HUES6 (cell line): ENCODE data around the gene DPP10.

ENCODE experiments used
- H3K27ac ChIP-seq: 2 replicates; pipeline ENCODE4 v1.7.0; 2013; ENCODE audit warnings: low read depth, mild to moderate bottlenecking, low read length, inconsistent platforms
- H3K27me3 ChIP-seq: 2 replicates; pipeline ENCODE4 v1.6.1; 2013; ENCODE audit warnings: low read length; ENCODE audit not compliant: control insufficient read depth, insufficient read depth
- H3K36me3 ChIP-seq: 2 replicates; pipeline ENCODE4 v1.6.1; 2013; ENCODE audit warnings: low read length; ENCODE audit not compliant: control insufficient read depth, insufficient read depth
- H3K4me1 ChIP-seq: 2 replicates; pipeline ENCODE4 v1.6.1; 2013; ENCODE audit warnings: low read length; ENCODE audit not compliant: control insufficient read depth, insufficient read depth
- H3K4me3 ChIP-seq: 2 replicates; pipeline ENCODE4 v1.5.1; 2013; ENCODE audit warnings: low read depth, low read length
- H3K9ac ChIP-seq: one replicate; pipeline ENCODE4 v1.6.1; 2013; ENCODE audit warnings: mild to moderate bottlenecking, low read length
- H3K9me3 ChIP-seq: 2 replicates; pipeline ENCODE4 v1.6.1; 2013; ENCODE audit warnings: low read depth, low read length; ENCODE audit not compliant: control insufficient read depth, insufficient read depth

The DPP10 gene

DNA sequence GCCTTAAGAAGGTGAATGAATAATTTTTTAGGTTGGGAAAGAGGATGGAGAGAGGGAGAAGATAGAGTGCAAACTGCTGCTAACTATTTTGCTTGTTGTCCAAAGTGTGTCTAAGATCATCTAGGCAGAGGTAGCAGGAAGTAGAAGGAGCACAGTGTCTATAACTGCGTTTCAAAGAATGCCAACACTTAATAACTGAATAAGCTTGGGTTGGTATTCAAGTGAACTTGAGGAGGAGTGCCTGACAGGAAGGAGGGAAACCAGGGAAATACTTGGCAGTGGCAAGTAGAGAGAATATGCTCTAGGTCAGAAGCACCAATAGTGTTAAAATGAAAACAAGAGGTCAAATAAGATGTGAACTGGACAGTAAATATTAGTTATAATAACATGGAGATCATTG, 155.9 kb downstream of the DPP10 start:
- Histone ChIP-seq H3K9ac (no peak overlapping the region), H3K4me3 (no peak overlapping the region), H3K27ac (no peak overlapping the region), H3K27me3 (no peaks in the 10 kb centered on the region), H3K9me3 (no peaks in the 10 kb centered on the region), H3K36me3 (no peaks in the 10 kb centered on the region), H3K4me1 (peaks cover 3% of the 10 kb centered on the region; the same call in 1 of the 2 replicates)

DNA sequence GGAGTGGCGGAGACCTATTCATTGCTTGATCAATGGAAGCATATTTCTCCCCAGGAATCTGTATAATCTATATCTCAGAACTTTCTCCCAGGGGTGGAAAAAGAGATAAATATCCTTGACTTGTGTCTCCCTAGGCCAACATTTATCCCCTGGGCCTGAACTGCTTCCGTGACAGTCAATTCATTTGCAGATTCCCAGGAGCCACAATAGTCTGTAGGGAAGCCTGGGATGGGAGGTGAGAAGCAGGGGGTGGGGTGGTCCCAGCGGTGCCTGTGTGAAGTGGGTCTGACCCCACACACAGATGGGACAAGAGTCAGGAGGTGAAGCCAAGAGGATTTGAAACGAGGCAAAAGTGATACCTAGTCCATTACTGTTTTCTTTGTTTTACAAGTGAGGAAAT, 166.8 kb downstream of the DPP10 start:
- H3K4me1 ChIP-seq: peaks cover 17% of the 10 kb centered on the region
- no peak overlapping the region for H3K9ac ChIP-seq
- no peak overlapping the region for H3K4me3 ChIP-seq
- H3K27ac ChIP-seq: no peak overlapping the region
- H3K36me3 ChIP-seq: no peaks in the 10 kb centered on the region
- no peaks in the 10 kb centered on the region for H3K27me3 ChIP-seq
- no peaks in the 10 kb centered on the region for H3K9me3 ChIP-seq

DNA sequence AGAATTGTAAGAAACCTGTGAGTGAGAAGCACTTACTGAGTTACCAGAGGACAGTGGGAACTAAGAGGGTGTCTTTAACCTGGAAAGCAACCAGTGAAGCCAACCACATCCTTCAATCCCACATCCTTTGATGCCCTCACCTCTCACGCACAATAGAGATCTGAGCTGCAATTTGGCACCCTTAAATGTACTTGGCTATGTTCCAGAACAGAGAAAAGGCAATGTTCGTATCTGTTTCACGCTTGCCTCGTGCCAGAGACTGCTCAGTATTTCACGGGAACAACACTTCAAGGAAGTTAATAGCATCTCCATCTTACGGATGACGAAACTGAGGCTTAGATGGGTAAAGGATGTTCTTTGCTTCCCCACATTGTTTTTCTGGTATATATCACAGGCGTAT, 167.4 kb downstream of the DPP10 start:
- Histone ChIP-seq H3K27me3 (no peaks in the 10 kb centered on the region), H3K9ac (no peak overlapping the region), H3K4me3 (no peak overlapping the region), H3K9me3 (no peaks in the 10 kb centered on the region), H3K27ac (no peak overlapping the region), H3K4me1 (peaks cover 17% of the 10 kb centered on the region), H3K36me3 (no peaks in the 10 kb centered on the region)

DNA sequence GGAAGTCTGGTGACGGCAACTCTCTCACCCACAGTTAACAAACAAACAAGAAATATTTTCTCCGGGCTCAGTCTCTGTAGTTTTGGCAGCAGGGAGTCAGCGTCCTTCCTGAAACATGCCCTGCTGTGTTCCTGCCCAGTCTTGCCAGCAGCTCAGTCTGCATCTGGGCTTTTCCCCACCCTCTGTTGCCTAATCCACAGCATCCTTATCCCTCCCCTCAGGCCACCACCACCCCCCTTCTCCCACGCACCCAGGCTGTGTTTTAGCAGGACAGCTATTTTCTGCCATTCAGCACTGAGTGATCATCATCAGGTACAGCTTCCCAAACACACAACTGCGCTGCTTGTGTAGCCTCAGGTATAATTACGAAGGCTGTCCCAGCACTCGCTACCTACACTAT, 168.2 kb downstream of the DPP10 start:
- no peak overlapping the region for H3K9ac ChIP-seq
- no peak overlapping the region for H3K4me3 ChIP-seq
- peaks cover 17% of the 10 kb centered on the region for H3K4me1 ChIP-seq
- no peaks in the 10 kb centered on the region for H3K27me3 ChIP-seq
- no peaks in the 10 kb centered on the region for H3K9me3 ChIP-seq
- no peak overlapping the region for H3K27ac ChIP-seq
- no peaks in the 10 kb centered on the region for H3K36me3 ChIP-seq

DNA sequence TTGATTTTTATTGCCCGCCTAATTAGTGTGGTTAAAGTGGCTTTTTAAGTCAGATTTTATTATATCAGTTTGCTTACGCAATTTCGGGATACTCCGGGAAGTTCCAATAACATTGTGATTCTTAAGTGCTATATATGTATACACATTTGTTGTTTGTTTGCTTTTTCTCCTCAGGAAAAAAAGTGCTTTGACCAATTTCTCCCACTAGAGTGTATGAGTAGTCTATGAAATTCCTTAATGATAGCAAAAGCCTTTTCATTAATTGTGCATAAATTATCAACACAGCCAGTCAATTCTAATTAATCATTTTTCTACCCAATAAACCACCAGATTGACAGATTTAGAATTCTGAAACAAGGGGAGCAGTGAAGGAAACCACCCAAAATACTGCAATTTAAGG, 172.2 kb downstream of the DPP10 start:
- no peaks in the 10 kb centered on the region for H3K9me3 ChIP-seq
- H3K4me3 ChIP-seq: no peak overlapping the region
- no peak overlapping the region for H3K9ac ChIP-seq
- peaks cover 11% of the 10 kb centered on the region for H3K4me1 ChIP-seq
- H3K36me3 ChIP-seq: no peaks in the 10 kb centered on the region
- H3K27me3 ChIP-seq: no peaks in the 10 kb centered on the region
- H3K27ac ChIP-seq: no peak overlapping the region

DNA sequence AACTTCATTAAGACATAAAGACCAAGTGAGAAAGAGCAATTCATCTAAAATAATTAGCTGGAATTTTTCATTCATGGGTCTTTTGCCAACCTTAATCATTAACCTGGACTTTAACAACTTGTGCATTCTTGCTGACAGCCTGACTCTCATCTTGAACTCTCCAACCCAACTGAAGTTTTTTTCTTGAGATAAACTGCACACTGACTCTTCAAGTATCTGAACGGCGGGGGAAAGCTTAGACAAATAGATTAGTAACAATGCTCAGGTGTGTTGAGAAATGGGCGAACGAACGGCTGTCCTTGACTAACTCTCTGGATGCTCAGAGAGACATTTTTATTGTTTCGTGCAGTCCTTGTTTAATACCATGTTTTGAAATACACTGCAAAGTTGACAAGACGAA, 186.0 kb downstream of the DPP10 start:
- H3K9me3 ChIP-seq: no peaks in the 10 kb centered on the region
- H3K4me3 ChIP-seq: no peak overlapping the region
- H3K27me3 ChIP-seq: no peaks in the 10 kb centered on the region
- no peak overlapping the region for H3K9ac ChIP-seq
- H3K27ac ChIP-seq: no peak overlapping the region
- H3K4me1 ChIP-seq: 0 out of 2 replicates have a peak, but pooled peaks cover 3% of the 10 kb centered on the region
- no peaks in the 10 kb centered on the region for H3K36me3 ChIP-seq

DNA sequence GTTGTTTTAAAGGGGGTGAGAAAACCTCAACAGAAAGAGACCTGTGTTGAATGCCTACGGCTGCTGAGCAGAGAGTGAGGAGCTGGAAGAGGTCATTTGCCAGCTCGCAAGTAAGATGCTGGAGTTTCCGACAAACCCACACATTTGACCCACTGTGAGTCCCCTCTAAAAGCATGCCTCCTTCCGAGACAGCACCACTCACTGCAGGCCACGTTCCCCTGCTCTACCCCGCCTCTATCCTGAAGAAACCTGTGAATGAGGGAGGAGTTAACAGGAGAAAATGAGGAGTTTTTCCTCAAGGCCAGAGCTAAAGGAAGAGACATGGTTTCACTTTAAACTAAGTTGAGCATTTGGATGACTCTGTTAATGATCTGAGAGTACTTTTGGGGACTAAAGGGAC, 188.7 kb downstream of the DPP10 start:
- no peaks in the 10 kb centered on the region for H3K36me3 ChIP-seq
- no peak overlapping the region for H3K27ac ChIP-seq
- no peaks in the 10 kb centered on the region for H3K27me3 ChIP-seq
- no peaks in the 10 kb centered on the region for H3K9me3 ChIP-seq
- 0 out of 2 replicates have a peak, but pooled peaks cover 3% of the 10 kb centered on the region for H3K4me1 ChIP-seq
- no peak overlapping the region for H3K9ac ChIP-seq
- no peak overlapping the region for H3K4me3 ChIP-seq

DNA sequence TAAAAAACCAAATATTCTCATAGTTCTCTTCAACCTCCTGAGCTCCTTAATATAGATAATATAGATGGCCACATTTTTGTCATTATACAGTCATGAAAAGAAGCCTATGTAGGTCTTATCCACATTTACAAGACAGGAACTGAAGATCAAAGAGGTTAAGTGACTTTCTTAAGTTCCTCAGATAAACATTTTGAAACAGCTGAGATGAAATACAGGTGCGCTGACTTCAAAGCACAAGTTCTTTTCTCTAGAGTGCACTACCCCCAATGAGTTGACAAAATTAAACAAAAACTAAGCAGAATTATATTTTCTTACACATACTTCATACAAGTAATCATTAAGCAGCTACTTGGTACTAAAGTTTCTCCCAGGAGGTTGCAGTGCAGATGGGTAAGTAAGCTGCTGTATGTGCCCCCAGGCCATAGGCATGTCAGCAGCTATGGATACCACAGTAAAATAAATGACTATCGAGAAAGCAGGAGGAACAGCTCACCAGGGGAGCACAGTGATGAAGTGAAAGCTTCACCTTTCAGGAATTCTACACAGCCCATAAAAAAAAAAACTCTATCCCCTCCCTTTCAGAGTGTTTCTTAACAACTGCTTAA, 199.8 kb downstream of the DPP10 start:
- Histone ChIP-seq H3K27ac (no peak overlapping the region), H3K4me1 (peaks cover 4% of the 10 kb centered on the region; the same call in 1 of the 2 replicates), H3K9me3 (peaks cover 18% of the 10 kb centered on the region), H3K9ac (no peak overlapping the region), H3K4me3 (no peak overlapping the region), H3K36me3 (no peaks in the 10 kb centered on the region), H3K27me3 (no peaks in the 10 kb centered on the region)

DNA sequence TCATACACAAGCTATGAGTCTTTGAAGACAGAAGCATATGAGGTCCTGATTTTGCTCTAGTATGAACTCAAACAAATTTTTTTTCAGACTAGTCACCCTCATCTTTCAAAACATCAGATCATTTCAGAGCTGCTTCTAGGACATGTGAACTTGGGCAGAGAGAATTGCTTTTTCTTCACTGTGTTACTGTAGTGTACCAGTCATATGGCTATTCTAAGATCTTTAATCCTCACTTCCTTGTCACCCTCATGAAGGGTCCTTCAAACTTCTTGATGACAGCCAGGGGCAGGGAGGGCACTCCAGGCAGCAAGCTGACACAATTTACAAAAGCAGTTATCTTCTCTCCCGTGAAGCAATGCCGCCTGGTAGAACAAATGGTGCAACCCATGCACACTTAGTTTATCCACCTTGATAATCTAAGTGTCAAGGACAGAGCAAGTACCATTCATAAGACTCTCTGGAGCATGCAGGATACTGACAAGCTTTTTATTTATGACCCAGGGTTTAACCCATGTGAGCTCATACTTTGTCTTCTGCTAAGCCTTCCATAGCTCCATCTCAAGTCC, 200.6 kb downstream of the DPP10 start:
- no peak overlapping the region for H3K9ac ChIP-seq
- H3K27me3 ChIP-seq: no peaks in the 10 kb centered on the region
- peaks cover 4% of the 10 kb centered on the region; the same call in 1 of the 2 replicates for H3K4me1 ChIP-seq
- H3K27ac ChIP-seq: no peak overlapping the region
- no peak overlapping the region for H3K4me3 ChIP-seq
- no peaks in the 10 kb centered on the region for H3K36me3 ChIP-seq
- H3K9me3 ChIP-seq: peaks cover 13% of the 10 kb centered on the region

DNA sequence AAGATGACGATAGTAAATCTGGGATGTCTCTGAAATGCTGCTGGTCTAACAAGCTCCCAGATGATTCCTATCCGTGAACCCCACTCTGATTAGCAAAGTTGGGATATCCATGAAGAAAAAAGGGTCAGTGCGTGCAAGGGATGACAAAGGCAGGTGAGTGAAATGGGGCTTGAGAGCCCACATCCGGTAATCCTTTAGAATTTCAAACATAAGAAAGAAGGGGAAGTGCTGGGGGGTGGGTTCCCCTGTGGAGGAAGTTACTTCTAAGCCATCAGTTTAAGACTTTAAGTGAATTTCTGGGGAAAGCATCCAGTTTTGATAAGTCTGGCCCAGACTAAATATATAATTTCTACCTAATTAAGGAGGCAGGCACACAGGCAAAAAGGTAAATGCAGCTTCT, 209.5 kb downstream of the DPP10 start:
- Histone ChIP-seq H3K4me1 (peaks cover 10% of the 10 kb centered on the region; the same call in 1 of the 2 replicates), H3K27me3 (no peaks in the 10 kb centered on the region), H3K9me3 (no peaks in the 10 kb centered on the region), H3K36me3 (no peaks in the 10 kb centered on the region), H3K27ac (no peak overlapping the region), H3K4me3 (no peak overlapping the region), H3K9ac (no peak overlapping the region)

DNA sequence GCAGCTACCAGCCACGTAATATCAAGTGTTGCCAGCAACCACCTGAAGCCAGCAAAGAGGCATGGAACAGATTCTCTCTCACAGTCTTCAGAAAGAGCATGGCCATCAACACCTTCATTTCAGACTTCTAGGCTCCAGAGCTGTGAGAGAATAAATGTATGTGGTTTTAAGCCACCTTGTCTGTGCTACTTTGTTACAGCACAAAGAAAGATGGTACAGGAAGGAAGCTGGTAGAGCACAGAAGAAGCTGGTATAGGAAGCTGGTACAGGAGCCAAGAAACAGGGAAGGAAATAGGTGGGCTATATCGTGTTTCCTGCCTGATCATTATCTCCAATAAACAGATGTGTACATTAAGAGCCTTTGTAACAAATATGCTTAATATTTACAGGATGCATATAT, 217.4 kb downstream of the DPP10 start:
- no peaks in the 10 kb centered on the region for H3K27me3 ChIP-seq
- no peaks in the 10 kb centered on the region for H3K9me3 ChIP-seq
- no peak overlapping the region for H3K4me3 ChIP-seq
- no peaks in the 10 kb centered on the region for H3K36me3 ChIP-seq
- H3K27ac ChIP-seq: no peak overlapping the region
- no peaks in the 10 kb centered on the region for H3K4me1 ChIP-seq
- H3K9ac ChIP-seq: no peak overlapping the region
